GM21717 (cell line): ENCODE data around the gene TSPAN14.
A peak's percentile ranks its signal among the peaks of the same experiment; 100 is the strongest.

ENCODE experiments used
- ATAC-seq: cut with Tn5 transposase; IDR thresholded peaks from one replicate; pipeline ENCODE4 v1.9.1; 2021; ENCODE audit warnings: mild to moderate bottlenecking, moderate library complexity; ENCODE audit not compliant: unreplicated experiment

The TSPAN14 gene

DNA sequence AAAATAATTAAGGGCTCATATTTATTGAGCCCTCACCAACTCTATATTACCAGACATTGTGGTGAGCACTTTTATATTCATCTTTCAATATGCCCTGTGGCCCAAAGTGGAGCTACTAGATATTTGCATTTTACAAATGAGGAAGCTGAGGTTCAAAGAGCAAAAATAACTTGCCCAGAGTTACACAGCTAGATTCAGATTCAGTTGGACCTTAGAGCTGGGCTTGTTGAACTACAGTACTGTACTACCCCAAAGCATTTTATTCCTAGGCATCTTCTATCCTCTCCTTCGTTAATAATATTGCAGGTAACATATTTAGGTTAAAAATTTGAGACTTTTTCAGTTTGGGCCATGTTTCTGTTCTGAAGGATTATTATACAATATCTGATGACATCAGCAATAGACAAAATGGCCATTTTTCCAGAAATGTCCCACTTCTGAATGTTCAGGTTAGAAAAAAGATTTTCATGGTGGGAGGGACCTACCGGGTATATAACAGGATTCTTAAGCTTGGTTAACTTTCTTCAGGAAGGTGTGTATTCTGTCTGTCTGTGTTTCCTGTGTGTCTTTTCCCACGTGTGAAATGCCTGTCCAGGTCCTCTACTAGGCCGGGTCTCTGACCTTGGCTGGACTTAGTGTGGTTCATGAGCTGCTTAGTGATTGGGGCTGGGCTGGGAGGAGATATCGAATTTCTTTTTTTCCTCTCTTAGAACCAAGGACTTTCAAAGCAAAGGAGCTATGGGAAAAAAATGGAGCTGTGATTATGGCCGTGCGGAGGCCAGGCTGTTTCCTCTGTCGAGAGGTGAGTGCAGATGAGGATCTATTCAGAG lies 32.2 kb upstream of the TSPAN14 start:
- peak; percentile 89 for ATAC-seq

DNA sequence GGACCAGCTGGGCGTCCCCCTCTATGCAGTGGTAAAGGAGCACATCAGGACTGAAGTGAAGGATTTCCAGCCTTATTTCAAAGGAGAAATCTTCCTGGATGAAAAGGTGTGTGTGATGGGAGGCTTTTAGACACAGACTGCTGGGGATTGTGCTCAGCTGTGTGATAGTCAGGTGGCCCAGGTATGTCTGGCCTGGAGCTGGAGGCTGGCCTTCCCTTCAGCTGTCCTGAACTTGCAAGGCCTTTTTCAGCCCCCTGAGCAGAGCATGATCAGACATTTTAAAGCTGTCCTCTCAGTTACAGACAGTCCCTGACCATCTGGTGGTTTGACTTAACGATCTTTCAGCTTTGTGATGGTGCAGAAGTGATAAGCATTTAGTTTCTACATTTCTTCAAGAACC lies 28.2 kb upstream of the TSPAN14 start:
- ATAC-seq = no peak

DNA sequence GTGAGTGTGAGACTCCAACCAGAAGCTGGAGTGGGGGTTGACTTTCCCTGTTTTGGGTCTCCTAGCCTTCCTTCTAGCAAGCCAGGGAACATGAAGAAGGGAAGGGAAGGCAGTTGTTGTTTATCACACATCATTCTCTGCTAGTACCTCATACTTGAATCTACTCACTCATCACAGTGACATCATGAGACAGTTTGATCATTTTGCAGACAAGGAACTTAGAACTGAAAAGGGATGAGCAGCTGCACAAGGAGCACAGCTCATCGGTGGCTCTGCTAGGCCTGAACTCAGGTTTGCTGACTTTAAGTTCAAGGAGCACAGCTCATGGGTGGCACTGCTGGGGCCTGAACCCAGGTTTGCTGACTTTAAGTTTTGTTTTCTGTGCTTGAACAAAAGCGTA lies 26.6 kb upstream of the TSPAN14 start:
- no peak for ATAC-seq

DNA sequence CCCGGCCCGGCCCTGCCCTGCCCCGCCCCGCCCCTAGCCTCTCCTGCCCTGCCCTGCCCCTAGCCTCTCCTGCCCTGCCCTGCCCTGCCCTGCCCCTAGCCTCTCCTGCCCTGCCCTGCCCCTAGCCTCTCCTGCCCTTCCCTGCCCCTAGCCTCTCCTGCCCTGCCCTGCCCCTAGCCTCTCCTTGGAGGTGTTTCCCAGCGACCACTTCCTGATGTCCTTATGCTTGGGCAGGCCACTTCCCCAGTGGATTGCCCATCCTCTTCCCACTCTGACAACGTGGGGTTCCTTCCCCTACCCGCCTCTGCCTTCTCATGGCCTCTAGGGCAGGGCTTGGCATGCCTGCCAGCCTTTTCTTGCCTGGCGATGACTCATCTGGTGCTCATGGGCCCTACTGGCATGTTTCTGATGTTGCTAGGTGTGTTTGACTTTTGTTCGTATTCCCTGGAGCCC lies 24.6 kb upstream of the TSPAN14 start:
- ATAC-seq = no peak

DNA sequence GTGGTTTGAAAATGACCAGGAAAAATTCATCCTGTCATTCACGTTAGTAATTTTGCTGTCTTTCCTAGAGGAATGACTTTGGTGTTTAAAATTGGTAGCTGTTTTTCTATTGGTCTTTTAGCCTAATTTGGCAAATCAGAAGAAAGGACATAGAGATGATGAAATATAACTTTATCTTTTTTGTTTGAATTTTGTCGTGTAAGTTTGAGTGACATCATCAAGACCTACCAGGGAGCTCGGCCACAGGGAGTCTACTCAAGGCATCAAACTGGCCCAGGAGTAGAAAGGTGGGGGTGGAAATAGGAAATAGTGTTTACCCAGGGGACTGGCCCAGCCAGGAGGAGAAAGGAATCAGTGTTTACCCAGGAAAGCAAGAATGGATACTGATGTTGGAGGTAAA lies 21.0 kb upstream of the TSPAN14 start:
- ATAC-seq = no peak

DNA sequence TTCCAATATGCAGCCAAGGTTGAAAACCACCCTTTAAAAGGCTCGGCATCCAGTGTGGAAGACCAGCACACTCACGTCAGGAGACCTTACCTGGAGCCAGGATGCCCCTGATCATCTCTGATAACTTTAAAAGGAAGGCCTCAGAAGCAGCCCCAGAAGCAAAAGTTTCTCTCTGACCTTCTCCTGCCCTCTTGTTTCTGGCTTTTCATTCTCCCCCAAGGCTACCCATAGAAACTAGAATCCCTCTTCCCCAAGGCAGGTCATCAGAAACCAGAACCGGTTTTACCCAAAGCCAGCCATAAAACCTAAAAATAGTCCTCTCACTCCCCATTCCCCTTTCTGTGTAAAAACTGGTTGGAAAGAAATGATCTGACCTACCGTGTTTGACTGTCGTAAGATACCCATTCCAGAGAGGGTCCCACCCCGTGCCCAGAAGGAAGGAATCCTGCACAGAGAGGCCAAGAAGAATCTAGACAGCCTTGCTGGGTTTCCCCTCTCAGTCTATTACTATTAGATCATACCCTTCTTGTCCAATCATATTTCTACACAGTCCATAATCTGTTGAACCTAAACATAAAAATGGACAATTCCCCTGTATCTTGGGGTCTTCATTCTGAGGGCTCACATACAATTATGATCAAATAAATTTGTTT lies 17.5 kb upstream of the TSPAN14 start:
- no peak for ATAC-seq

DNA sequence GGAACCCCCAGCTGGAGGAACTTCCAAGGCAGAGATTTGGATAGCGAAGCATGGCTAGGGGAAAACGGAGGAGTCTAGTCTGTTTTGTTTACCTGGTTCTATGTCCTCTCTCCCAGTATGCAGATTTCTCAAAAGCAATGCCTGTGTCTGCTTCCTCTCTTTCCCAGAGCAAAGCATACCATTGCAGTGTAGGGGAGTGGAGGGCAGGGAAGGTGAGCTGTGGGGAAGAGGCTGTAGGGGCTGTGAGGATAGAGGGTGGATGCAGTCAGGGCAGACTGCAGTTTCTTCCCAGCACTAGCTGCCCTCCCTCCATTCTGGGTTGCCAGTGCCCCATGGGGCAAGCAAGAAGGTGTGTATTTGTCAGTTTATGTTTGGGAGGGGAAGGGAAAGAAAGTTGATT lies 16.9 kb upstream of the TSPAN14 start:
- ATAC-seq = no peak

DNA sequence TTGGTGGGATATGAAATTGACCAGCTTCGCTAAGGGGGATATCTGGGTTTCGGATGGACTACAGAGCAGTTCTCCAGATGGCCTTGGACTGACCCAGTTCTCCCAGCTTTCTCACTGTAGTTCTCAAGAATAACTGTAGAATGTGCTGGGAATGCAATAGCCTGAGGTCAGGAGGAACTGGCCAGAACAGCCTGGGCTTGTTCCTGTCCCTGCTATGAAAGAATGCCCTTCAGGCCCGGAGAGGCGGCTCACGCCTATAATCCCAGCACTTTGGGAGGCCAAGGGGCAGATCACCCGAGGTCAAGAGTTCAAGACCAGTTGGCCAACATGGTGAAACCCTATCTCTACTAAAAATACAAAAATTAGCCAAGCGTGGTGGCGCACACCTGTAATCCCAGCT lies 12.3 kb upstream of the TSPAN14 start:
- ATAC-seq = no peak

DNA sequence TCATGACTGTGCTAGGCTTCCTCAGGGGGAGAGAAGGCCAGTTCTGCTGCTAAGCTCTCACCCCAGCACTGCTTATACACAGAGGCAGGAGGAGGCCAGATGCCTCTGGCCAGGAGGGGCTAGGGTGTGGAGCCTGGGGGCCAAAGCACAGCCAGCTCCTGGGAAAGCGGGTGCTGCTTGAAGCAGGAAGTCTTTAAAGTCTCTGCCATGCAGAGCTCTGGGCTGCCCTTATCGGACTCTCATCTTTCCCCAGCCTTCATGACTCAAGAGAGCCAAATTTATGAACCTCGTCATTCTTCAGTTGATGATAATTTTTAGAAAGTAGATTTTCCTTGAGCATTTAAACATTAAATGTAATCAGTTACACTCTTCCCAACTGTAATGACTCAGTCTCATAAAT lies 11.2 kb upstream of the TSPAN14 start:
- ATAC-seq = no peak

DNA sequence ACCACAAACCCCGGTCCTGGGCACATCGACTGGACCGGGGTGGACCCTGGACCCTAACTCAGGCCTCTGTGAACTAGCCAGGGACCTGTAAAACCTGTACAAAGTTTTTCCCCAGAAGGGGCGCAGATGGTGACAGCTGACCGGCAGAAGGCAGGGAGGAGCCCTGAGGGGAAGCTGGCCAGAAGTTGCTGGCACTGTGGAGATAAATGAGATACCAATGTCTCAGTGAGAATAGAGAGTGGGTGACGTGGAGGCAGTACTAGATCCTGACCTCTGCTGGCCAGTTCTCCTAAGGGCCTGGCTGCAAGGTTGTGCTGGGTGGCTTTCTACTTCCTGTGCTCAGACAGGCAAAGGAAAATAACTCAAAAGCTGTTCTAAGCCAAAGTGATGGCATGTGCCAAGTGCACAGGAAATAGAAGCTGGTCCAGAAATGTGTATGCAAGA lies 10.6 kb upstream of the TSPAN14 start:
- no peak for ATAC-seq

DNA sequence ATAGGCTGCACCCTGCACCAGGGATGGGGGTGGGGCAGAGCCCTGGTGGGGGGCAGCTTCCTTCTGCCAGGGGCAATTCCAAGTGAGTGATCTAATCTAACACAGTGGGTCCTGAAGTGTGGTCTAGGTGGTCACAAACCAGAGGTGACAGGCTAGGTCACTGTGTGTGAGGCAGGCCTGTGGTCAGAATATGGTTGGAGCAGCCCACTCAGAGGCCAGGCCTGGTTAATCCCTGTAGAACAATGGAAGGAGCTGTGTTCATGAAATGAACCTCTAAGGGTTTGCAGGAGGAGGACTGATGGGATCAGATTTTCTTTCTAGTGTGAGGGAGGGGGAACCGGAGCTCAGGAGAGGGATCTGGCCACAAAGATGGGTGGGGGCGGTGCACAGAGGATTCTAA lies 10.0 kb upstream of the TSPAN14 start:
- ATAC-seq = no peak

DNA sequence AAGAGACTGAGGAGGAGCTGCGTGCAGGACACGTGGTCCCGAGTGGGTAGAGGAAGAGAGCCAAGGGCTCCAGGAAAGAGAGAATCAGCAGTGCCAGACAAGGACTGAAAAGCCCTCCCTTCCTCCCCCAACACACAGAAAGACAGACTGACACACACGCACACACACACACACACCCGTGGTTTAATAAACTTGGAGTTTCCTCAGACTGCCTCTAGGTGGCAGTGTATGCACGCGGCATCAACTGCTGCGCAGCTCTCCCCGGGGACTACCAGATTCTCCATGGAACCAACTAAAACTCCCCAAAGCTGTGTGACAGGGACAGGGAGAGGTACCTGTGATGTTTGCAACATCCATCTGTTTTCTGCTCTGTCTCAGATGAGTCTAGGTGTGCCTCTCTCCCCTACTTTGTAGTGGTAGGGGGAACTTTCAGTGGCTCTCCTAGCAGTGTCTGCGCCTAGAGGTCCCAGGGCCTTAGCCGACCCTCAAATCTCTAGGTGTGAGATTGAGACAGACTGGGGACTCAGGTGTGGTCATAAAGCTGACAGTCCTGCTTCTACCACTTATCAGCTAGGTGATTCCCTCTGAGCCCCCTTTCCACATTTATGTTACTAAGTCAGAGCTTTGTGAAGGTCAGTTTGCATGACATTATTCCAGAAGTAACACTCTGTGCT lies 9.3 kb upstream of the TSPAN14 start:
- ATAC-seq = peak; percentile 82

DNA sequence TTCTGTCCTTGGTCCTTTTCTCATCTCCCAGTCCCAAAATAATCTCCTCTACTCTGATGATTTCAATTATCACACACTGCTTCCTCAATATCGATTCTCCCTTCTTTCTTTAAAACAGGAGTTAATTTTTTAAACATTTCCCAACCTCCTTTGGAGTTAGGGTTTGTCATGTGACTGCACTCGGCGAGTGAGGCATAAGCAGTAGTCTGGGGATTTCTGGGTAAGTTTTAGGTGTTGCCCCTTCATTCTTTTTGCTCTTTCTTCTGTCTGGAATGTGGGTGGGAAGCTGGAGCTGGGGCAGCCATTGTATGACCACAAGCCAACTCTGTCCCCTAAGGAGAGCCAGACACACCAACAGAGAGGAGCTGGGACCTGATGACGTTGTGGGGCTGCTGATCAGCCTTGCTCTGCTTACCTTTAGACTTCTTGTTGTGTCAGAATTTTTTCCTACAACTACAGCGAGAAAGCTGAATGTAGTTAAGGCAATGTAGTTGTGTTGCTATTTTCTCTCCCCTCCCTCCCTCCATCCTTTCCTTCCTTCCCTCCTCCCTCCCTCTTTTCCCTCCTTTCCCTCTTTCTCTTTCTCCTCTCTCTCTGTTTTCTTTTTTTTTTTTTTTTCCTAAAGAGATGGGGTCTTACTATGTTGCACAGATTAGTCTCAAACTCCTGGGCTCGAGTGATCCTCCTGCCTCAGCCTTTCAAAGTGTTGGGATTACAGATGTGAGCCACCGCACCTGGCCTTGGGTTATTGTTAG lies 6.5 kb upstream of the TSPAN14 start:
- ATAC-seq = no peak

DNA sequence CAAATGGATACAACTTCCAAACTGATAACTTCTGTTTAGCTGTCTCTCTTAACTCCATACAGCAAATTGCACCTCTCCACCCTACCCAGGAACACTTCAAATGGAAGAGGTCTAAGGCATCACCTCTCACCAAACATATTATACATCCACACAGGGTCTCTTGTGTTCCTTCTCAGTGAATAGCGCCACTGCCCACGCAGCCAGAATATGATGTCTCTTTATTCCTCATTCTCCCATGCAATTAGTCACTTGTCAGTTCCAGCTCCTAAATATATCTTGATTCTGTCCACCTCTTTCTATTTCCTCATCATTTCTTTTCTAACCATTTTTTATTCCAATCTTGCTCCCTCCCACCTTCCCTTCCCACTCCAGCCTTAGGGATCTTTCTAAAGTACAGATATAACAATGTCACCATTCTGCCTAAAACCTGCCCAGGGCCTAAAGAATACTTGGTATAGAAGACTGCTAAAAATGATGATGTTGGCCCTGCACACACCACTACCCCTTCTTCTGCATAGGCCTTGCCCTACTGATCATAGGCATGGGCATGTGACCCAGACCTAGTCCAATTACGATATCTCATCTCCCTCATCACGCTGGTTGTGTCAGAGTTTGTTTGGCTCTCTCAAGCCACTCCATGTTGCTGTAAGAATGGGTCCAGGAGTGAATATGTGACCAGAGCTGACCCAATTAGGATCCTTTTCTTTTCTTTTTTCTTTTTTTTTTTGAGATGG lies 5.7 kb upstream of the TSPAN14 start:
- no peak for ATAC-seq

DNA sequence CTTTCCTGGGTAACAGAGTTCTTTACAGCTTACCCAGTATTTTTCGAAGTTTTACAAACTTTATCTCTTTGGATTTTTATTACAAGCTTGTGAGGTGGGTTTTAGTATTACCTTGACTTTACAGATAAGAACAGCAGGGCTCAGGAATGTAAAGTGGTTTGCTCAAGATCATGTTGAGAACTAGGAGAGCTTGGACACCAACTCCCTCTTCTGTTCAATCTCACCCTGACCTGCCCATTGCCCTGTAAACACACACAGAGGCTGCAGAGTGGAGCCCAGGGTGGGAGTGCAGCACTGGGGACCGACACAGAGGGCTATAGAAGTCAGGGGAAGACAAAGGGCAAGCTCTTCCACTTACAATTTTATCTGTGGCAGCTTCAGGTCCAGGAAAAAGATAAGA lies 4.6 kb upstream of the TSPAN14 start:
- ATAC-seq = no peak

DNA sequence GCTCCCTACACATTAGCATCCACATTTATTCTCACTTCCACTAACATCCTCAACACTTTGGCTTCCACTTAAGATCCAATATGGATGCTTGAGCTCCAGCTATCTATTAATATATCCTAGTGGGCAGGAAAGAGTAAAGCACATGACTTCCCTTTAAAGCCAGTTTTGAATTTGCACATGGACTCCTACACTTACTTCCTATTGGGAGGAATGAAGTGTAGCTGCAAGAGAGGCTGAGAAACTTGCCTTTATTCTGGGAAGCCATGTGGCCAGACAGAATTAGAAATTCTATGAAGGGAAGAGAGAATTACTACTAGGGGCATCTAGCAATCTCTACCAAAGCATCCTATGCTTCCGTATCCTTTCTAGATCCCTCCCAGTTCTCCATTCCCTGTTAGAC lies 3.0 kb upstream of the TSPAN14 start:
- ATAC-seq = no peak

DNA sequence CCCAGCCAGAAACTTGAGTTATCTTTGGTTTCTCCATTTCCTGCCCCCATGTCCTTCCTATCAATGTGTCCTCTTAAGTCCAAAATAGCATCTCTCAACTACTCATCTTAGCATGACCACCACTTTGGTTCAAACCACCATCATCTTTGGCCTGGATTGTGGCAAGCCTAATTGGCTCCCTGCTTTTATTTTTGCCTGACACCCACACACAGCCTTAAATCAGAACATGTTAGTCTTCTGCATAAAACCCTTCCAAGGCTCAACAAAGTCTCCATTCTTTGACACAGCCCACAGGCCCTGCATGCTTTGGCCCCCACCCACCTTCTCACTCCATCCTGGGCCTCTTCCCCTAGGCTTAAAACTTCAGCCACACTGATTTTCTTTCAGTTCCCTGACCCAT lies 2.0 kb upstream of the TSPAN14 start:
- ATAC-seq = no peak

DNA sequence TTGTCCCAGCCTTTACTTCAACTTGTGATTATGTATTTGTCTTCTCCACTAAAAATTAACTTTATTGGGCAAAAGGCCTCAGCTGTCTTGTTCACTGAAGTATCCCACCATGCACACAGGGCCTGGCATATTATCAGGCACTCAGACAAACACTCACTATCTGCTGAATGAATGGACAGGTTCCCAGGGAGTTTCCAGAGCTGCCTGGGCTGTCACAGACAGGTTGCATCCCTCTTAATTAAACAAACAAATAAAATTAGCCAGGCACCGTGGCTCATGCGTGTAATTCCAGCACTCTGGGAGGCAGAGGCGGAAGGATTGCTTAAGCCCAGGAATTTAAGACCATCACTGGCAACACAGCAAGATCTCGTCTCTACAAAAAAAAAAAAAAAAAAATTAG lies 1.5 kb upstream of the TSPAN14 start:
- no peak for ATAC-seq

DNA sequence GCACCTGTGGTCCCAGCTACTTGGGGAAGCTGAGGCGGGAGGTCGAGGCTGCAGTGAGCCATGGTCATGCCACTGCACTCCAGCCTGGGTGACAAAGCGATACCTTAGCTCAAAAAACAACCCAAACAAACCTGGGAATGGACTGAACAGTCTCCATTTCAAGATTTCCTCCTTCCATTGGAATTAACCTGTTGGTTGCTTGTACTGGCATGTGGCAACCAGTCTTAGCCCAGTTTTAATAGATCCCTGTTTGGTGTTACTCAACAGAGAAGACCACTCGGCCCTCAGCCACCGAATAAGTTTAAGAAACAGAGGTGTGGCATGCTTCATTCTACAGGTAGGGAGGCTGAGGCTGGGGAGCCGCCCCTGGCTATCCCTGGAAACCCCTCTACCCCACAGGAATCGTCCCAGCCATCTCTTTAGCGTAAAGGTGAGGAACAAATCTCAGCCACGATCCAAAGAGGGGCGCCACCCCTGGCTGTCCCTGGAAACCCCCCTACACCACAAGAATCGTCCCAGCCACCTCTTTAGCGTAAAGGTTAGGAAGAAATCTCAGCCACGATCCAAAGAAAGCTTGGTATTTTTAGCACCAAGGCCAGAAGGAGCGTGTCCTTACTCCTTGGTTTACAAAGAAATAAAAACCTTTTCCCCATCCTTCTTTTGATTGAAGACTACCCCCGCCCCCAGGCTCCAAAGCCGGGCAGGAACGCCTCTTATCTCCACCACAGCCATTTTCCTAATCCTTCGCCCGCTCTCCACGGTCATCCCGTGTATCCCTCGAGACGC lies 861 bp upstream of the TSPAN14 start:
- no peak for ATAC-seq
